Right renal cortex interstitium (tissue), 3 donors: ENCODE measurements around the gene NOTCH1. TPM values are rescaled to one million over a fixed set of nuclear protein-coding genes. Genes with fewer than 3 reads are reported as not detected.
A peak's percentile ranks its signal among the peaks of the same experiment; 100 is the strongest.

Experiments
- DNase-seq, 3 donors: peaks; one replicate each; pipeline ENCODE4 v3.0.0-alpha.2; 2013; ENCODE audit warnings: low read depth in 3 of 3, low spot score in 2 of 3
- polyA plus RNA-seq, 3 donors: library from polyadenylated mRNA; unstranded; fragments of 120-200 nt; gene quantifications; one replicate each; pipeline ENCODE4 v1.2.1, GENCODE V29; 2013; ENCODE audit not compliant: insufficient read length in 3 of 3

NOTCH1 gene
- polyA plus RNA-seq: 10 to 100 TPM; 21.0 to 24.5 (median 22.3) TPM

- DNase-seq: peak in 2 of 3 donors; percentile 83
Measured at GRCh38 chr9:136545965-136546696, at the start of gene NOTCH1. Gene NOTCH1 (minus strand): TSS chr9:136546048. CDS start chr9:136545786, 262 bp downstream.

- no peak for DNase-seq
Measured at GRCh38 chr9:136594492-136594891, 48.6 kb upstream of the NOTCH1 start.

- DNase-seq: no peak
Measured at GRCh38 chr9:136593581-136593980, 47.7 kb upstream of the NOTCH1 start.

GRCh38 chr9:136592666-136593065 lies 46.8 kb upstream of the NOTCH1 start:
- no peak for DNase-seq

DNA sequence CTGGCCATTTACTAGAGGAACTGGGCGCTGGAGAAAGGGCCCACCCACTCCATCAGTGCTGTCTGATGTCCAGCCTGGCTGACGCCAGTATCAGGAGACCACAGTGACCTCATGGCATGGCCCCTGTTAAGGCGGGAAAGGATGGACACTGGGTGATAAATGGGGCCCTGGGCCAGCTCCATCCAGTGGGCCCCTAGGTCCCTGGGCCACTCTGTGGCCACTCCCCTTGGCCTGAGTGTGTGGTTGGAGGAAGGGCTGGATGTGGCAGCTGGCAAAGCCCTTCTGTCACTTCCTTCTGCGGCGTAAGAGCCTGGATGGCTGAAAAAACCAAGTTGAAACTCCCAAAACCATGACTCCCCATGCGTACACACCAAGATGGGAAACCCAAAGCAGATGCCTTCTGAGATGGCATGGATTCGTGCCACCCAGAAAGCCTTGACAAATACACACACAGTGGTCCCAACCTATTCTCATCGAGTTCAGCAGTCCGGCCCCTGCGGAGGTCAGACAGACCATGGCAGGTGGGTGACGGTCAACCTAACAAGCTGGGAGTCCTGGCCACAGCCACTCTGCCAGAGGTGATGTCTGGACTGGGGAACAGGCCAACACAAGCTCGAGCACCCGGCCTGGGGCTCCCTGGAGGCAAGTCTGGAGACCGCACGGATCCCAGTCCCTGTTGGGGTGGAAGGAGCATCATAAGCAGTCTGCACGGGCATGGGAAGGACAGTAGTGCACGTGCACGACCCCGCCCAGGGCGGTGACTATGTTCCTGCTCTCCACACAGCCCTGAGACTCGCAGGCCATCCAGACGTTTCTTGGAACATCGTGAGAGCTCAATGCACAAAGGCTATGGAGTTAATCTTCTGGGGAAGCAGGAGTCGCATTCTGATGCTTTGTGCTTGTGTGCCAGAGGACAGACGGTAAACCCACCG lies 45.2 kb upstream of the NOTCH1 start:
- DNase-seq: no peak

GRCh38 chr9:136589766-136590763 lies 44.2 kb upstream of the NOTCH1 start:
- no peak for DNase-seq

- DNase-seq: no peak
Measured at GRCh38 chr9:136588663-136589464, 43.0 kb upstream of the NOTCH1 start.

- DNase-seq: peak in 2 of 3 donors; percentile 73 to 78
Measured at GRCh38 chr9:136587944-136588662, 42.3 kb upstream of the NOTCH1 start.

- DNase-seq: peak in 2 of 3 donors; percentile 83 to 89
Measured at GRCh38 chr9:136587145-136587943, 41.5 kb upstream of the NOTCH1 start.

- no peak for DNase-seq
Measured at GRCh38 chr9:136586391-136586953, 40.6 kb upstream of the NOTCH1 start.

DNA sequence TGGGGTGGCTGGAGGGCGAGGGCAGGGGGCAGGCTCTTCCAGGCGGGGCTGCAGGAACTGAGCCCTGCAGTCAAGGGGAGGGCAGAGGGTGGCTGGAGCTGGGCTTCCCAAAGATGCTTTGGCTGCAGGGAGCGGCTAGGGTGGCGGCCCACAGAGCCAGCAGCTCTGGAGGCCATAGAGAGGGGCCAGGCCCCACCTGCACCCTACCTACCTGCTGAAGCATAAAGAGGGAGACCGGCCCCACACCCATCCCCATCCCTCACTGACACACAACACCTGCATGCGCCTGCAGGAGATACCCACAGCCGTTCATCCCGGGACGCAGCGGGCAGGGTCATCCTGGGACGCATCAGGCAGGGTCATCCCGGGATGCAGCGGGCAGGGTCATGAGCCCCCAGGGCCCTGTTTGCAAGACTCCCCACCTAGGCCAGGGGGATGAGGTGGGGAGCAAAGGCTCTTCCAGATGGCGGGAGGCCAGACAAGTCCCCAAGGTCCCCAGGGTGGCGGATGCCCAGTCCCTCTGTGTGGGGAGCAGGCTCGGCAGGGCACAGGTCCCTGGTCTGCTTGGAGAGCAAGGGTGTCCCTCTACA lies 39.8 kb upstream of the NOTCH1 start:
- DNase-seq: no peak

DNA sequence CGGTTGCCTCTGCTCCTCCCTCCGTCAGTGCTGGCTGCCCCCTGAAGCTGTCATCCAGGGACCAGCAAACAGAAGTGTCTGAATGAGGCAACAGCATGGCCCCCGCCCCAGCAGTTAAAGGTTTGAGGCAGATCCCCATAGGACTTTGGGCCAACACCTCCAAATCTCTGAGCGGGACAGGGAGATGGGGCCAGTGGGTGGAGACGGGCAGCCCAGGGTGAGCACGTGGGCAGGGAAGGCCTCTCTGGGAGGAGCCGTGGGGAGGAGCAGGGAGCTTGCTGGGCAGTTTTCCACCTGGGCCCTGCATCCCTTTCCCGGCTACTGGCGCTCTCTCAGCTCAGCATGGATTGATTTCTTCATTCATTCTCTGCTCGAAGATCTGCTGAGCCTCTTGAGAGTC lies 39.1 kb upstream of the NOTCH1 start:
- DNase-seq: no peak

- no peak for DNase-seq
Measured at GRCh38 chr9:136584401-136584932, 38.6 kb upstream of the NOTCH1 start.

- no peak for DNase-seq
Measured at GRCh38 chr9:136582977-136583735, 37.3 kb upstream of the NOTCH1 start.

DNA sequence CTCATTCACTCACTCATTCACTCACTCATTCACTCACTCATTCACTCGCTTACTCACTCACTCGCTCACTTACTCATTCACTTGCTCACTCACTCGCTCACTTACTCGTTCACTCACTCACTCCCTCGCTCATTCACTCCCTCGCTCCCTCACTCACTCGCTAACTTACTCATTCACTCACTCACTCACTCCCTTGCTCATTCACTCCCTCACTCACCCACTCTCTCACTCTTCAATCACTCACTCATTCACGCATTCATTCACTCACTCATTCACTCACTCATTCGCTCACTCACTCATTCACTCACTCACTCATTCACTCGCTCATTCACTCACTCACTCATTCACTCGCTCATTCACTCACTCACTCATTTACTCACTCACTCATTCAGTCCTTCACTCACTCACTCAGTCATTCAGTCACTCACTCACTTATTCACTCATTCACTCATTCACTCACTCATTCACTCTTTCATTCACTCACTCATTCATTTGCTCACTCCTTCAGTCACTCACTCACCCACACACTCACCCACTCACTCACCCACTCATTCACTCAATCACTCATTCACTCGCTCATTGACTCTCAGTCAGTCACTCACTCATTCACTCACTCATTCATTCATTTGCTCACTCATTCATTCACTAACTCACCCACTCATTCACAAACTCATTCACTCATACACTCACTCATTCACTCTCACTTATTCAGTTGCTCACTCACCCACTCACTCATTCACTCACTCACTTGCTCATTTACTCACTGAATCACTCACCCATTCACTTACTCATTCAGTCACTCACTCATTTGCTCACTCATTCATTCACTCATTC lies 36.0 kb upstream of the NOTCH1 start:
- no peak for DNase-seq
